Activated CD8-positive, alpha-beta memory T cell treated with anti-CD3 and anti-CD28 coated beads, Interleukin-2, amount 10 ng/mL, durations not matched to agents 7 days and 5 days (primary cell): ENCODE results near the gene WDFY4. TPM values are rescaled to one million over a fixed set of nuclear protein-coding genes. Genes with fewer than 3 reads are reported as not detected.

Experiments
- ATAC-seq: fragments of 150-1000 bp; cut with Tn5 transposase; one replicate; pipeline ENCODE4 v1.10.0; 2021; ENCODE audit warnings: moderate library complexity
- CTCF ChIA-PET: fragments of 350-600 bp; sonication (Branson Sonifier 250); formaldehyde crosslinking; loops from one replicate; lab custom pipeline; 2021; ENCODE audit warnings: antibody characterized with exemption; lab: Charles Lee
- DNase-seq: peaks from one replicate; pipeline ENCODE4 v3.0.0-alpha.2; 2020
- H3K27ac Mint-ChIP-seq: one replicate; pipeline ENCODE4 v1.8.0; 2021; ENCODE audit warnings: mild to moderate bottlenecking, mixed read lengths
- H3K27me3 Mint-ChIP-seq: one replicate; pipeline ENCODE4 v1.8.0; 2021; ENCODE audit warnings: mixed read lengths
- H3K36me3 Mint-ChIP-seq: one replicate; pipeline ENCODE4 v1.8.0; 2021; ENCODE audit warnings: mild to moderate bottlenecking, mixed read lengths
- H3K4me1 Mint-ChIP-seq: one replicate; pipeline ENCODE4 v1.8.0; 2021; ENCODE audit warnings: mixed read lengths
- H3K4me3 Mint-ChIP-seq: one replicate; pipeline ENCODE4 v1.8.0; 2021; ENCODE audit warnings: mild to moderate bottlenecking, moderate library complexity, mixed read lengths
- H3K9me3 Mint-ChIP-seq: one replicate; pipeline ENCODE4 v1.8.0; 2022; ENCODE audit warnings: low read depth, mixed read lengths
- total RNA-seq, 2 experiments: library from RNA; stranded (reverse); gene quantifications; one replicate each; pipeline ENCODE4 v1.2.3, GENCODE V29; 2021

WDFY4 gene
- total RNA-seq, 2 experiments from 2014 or later, result 0.06 TPM; not detected in 1

DNA sequence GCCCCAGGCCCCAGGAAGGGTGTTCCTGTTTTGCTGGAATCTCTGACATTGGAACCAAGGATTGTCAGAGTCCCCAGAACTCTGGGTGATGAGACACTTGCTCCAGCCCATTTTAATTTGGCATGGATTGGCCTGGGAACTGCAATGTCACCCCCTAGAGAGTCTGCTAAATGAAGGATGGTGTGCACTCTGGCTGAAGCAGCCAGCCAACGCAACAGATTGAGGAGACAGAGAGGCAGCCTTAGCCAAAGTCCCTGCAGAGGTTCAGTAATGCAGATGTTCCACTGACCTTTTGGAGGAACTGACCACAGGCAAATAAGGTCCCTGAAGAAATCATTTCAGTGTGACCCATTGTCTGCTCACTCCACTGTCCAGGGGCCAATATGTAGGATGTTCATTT, 241.6 kb downstream of the WDFY4 start:
- Mint-ChIP-seq H3K4me3 (no peak overlapping the region), H3K4me1 (no peaks in the 10 kb centered on the region), H3K27ac (no peak overlapping the region), H3K27me3 (peaks cover 3% of the 10 kb centered on the region), H3K9me3 (no peaks in the 10 kb centered on the region), H3K36me3 (no peaks in the 10 kb centered on the region)
- DNase-seq (peak; percentile 25), ATAC-seq (no peak)
- CTCF ChIA-PET, result no interaction called here

DNA sequence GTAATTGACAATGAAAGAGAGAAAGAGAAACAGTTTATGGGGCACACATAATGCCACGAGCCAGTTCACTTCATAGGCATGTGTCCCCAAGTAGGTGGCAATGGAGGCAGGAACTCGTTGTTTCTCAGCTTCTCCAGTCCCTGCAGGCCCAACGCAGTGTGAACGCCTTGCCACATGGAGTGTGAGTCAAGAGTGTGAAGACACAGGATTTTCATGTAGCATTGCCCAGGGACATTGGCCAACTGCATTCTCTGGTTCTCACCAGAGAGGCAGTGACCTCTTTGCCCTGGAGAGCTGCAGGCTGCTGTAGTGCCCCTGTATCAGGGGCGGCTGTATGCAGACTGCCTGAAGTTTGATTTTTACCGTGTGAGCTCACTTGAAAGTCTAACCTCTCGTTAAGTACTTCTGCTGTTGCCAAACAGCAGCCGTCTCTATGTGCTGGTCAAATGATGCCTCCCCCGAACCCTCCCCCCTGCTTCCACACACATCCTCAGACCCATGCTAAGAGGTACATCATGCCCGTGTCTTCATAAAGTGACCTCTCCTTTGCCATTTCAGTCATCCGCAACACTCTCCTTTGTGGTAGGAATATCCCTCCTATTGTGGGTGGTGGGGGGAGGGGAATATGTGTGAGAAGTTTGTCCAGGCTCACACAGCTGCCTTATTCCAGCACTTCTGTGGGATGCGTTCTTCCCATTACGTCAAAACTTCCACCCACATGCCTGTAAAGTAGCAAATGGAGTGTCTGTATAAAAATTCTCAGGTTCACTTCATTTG, 242.3 kb downstream of the WDFY4 start:
- H3K4me1 Mint-ChIP-seq, result no peaks in the 10 kb centered on the region
- no peak overlapping the region for H3K27ac Mint-ChIP-seq
- H3K27me3 Mint-ChIP-seq, result peaks cover 3% of the 10 kb centered on the region
- no peaks in the 10 kb centered on the region for H3K36me3 Mint-ChIP-seq
- no peak overlapping the region for H3K4me3 Mint-ChIP-seq
- no peak for ATAC-seq
- peak; percentile 15 for DNase-seq
- CTCF ChIA-PET, result no interaction called here
- H3K9me3 Mint-ChIP-seq, result no peaks in the 10 kb centered on the region

DNA sequence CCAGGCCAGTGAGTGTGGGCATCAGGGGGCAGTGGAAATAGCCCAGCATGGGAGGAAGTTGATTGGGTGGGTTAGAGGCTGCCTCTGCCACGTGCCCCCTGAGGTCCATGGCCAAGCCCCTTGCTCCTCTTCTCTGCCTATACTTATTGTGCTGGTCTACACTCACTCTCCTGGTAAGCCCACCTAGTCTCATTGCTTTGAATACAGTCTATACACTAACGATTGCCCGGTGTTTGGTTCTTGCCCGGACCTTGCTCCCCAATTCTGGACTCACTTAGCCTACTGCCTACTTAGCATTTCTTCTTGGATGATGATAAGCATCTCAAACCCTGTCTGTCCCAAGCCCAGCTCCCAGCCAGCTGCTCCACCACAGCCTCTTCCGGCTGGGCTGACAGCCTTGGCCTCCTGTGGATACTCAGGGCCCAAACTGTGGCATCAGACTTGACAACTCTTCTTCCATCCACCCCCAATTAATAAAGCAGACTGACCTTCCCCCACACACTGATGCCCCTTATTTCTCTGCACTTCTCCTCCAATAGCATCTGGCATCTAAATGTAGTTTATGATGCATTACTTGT, 244.8 kb downstream of the WDFY4 start:
- Mint-ChIP-seq H3K4me3 (no peak overlapping the region), H3K4me1 (no peaks in the 10 kb centered on the region), H3K27ac (no peak overlapping the region), H3K9me3 (no peaks in the 10 kb centered on the region), H3K36me3 (no peaks in the 10 kb centered on the region), H3K27me3 (no peaks in the 10 kb centered on the region)
- CTCF ChIA-PET, result no interaction called here
- ATAC-seq, result no peak
- DNase-seq, result no peak

DNA sequence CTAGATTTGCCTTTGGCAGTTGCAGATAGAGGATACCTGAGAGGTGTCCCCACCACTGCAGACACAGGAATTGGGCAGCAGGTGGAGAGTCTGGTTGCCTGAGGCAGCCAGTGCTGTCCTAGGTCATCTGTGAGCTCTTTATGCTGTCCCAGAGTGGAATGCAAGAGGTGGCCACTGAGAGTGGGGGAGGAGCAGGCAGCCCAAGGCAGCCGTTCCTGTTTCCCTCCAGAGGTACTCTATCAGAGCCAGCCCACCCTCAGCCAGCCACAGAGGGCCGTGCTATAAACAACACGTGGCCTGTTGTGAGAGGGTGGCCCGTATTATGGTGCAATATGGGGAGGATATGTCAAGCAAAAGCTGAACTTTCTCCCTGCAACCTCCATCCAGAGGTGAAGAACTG, 246.5 kb downstream of the WDFY4 start:
- Mint-ChIP-seq H3K27ac (no peak overlapping the region), H3K27me3 (no peaks in the 10 kb centered on the region), H3K9me3 (no peaks in the 10 kb centered on the region), H3K4me1 (no peaks in the 10 kb centered on the region), H3K36me3 (no peaks in the 10 kb centered on the region), H3K4me3 (no peak overlapping the region)
- DNase-seq (peak; percentile 37), ATAC-seq (no peak)
- CTCF ChIA-PET, result no interaction called here

DNA sequence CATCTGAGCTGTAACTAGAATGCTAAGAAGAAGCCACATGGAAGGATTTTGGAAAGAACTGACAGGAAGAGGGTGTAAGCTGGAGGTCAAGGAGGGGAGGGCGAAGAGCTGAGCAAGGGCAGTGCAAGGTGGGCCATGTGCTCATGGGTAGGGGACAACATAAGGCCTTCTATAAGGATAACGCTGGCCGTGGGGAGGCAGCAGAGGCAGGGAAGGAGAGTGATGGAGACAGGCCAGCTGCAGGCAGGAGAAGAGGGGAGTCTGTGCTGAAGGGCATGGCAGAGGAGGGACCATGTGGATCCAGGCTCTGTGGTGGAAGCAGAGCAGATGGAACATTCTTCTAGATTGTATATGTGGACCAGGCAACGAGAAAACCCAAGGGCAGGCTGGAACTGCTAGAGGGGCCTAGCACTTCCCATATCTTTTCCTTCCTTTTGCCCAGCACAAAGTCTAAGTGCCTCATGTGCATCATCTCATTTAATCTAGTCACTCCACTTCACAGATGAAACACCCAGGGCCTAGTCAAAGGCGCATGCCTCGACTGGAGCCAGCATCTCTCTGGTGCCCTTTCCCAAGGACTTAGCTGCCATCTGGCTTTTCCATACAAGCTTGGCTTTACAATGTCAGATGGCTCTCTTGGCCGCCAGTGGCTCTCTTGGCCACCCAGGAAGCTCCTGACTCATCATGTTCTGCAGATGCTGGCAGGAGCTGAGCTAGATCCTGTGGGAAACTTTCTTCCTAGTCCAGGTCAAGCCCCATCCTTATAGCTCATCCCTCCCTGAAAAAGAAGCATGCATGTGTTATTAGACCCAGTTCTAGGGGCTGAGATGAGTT, 248.4 kb downstream of the WDFY4 start:
- Mint-ChIP-seq H3K4me1 (no peaks in the 10 kb centered on the region), H3K4me3 (no peak overlapping the region), H3K9me3 (no peaks in the 10 kb centered on the region), H3K27me3 (no peaks in the 10 kb centered on the region), H3K36me3 (no peaks in the 10 kb centered on the region), H3K27ac (no peak overlapping the region)
- ATAC-seq (no peak), DNase-seq (peak; percentile 27)
- CTCF ChIA-PET, result no interaction called here

DNA sequence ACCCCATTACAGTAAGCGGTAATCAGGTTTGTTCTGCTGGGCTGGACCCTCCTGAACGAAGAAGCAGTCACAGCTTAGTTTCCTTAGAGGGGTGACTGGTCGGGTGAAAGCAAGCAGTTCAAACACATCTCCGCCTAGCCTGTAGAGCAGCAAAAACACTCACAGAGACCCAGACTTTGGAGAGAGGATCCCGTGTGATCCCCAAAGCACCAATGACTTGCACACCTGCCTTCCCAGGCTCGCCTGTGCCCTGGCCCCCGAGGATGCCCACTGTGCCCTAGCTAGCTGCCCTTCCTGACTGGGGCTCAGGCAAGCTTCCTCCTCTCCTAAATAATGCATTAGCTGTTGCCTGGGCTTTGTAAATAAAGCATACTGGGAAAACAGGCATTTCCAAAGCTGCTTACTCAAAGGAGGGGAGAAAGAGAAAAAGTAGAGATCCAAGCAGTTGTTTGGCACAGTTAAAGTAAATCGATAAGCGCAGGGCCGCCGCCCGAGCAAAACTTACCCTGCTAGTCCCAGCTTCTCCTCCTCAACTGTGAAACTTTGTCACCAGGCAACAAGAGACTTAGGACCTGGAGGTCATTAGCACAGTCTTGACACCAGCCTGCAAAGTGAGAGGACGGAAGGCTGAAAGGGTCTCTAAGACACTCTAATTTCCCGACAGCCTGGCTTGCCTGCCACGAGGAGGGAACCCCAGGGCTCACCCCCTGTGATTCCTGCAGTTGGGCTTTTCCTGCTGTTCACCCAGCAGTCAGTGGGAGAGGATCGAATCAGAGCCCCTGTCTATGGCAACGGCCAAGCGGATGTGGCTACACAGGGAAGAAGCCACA, 250.2 kb downstream of the WDFY4 start:
- CTCF ChIA-PET, result no interaction called here
- Mint-ChIP-seq H3K36me3 (no peaks in the 10 kb centered on the region), H3K27ac (no peak overlapping the region), H3K27me3 (no peaks in the 10 kb centered on the region), H3K4me3 (no peak overlapping the region), H3K4me1 (no peaks in the 10 kb centered on the region), H3K9me3 (no peaks in the 10 kb centered on the region)
- ATAC-seq (no peak), DNase-seq (peak; percentile 40)

DNA sequence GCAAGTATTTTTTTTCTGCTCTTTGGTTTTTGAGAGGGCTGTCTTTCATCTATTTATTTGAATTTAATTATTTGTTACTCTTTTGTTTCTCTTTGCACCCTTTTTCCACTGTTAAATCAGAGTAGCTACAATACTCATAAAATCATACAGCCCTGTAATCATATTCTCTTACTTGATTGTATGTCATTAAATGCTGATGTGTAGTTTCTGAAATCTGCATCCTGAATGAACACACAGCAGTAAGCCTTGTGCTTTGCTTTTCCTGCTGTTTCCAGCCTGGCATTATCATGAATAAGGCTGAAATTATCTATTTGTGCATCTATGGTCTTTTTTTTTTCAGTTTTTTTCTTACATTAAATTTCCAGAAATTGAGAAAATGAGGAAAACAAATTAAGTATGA, 250.9 kb downstream of the WDFY4 start:
- CTCF ChIA-PET, result no interaction called here
- no peaks in the 10 kb centered on the region for H3K4me1 Mint-ChIP-seq
- ATAC-seq (no peak), DNase-seq (no peak)
- H3K27me3 Mint-ChIP-seq, result no peaks in the 10 kb centered on the region
- H3K4me3 Mint-ChIP-seq, result no peak overlapping the region
- no peaks in the 10 kb centered on the region for H3K9me3 Mint-ChIP-seq
- H3K27ac Mint-ChIP-seq, result no peak overlapping the region
- no peaks in the 10 kb centered on the region for H3K36me3 Mint-ChIP-seq

DNA sequence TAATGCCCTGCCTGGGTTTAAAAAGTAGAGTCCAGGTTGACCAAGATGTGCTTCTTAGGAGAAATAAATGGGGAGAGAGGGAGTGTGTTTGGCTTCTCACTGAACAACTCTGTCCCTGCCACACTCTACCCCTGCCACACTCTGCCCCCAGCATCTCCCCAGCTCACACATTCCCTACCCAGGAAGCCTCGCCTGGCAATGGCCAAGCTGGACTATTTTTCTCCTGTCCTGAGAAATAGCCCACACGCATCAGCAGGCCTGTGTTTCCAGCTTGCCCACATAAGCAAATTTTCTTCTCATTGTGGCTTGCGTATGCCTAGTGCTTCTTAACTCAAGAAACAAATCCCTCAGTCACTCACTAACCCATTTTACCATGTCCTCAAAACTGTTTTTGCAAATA, 253.1 kb downstream of the WDFY4 start:
- H3K27ac Mint-ChIP-seq, result no peak overlapping the region
- no peaks in the 10 kb centered on the region for H3K27me3 Mint-ChIP-seq
- H3K9me3 Mint-ChIP-seq, result no peaks in the 10 kb centered on the region
- H3K36me3 Mint-ChIP-seq, result no peaks in the 10 kb centered on the region
- no peak overlapping the region for H3K4me3 Mint-ChIP-seq
- no peak for DNase-seq
- CTCF ChIA-PET, result no interaction called here
- no peak for ATAC-seq
- H3K4me1 Mint-ChIP-seq, result no peaks in the 10 kb centered on the region

DNA sequence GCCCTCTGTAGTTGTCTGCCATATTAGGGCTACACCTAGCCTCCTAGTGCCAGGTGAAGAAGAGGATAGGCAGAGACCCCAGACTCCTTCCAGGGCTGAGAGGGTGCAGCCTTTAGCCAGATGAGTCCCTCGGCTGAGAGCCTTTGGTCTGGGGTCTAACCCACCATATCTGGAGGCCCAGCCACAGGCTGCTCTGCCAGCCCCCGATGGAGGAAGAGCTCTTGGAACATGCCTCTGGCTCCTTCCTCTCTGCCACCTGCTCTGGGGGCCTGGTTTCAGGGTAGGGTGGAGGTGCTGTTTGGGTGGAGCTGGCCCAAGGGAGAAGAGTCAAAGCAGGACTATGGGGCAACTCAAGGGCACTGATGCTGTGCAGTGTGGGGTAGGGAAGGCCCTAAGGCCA, 253.6 kb downstream of the WDFY4 start:
- no peak overlapping the region for H3K4me3 Mint-ChIP-seq

DNA sequence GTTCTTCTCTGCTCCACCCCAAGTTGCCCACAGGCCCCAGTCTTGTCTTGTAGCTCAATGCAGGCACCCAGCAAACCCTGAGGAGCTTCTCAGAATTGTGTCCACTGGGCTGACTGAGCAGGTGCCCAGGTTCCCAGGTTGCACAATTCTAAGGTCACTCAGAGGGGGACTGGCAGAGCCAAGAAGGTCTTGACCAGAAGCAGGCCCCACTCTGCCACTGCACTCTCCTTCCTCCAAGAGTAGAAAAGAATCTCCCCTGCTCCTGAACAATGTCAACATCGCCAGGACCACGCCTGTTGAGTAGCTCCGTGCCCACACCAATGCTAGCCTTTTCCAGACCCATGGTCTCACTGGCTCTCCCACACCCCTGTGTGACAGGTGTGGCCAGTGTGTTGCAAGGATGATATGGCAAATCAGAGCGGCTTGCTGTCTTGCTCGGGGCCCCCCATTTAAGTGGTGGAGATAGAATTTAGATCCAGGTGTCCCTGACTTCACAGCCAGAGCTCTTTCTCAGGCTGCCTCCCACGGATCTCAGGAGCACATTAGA, 254.4 kb downstream of the WDFY4 start:
- Mint-ChIP-seq H3K27me3 (no peaks in the 10 kb centered on the region), H3K9me3 (no peaks in the 10 kb centered on the region), H3K36me3 (no peaks in the 10 kb centered on the region), H3K4me3 (no peak overlapping the region), H3K4me1 (no peaks in the 10 kb centered on the region), H3K27ac (no peak overlapping the region)
- CTCF ChIA-PET, result no interaction called here
- ATAC-seq, result no peak
- peak; percentile 36 for DNase-seq

More for the DNA sequence above, 253.6 kb downstream of the WDFY4 start:
- CTCF ChIA-PET, result no interaction called here
- DNase-seq (peak; percentile 9), ATAC-seq (no peak)
- H3K4me1 Mint-ChIP-seq, result no peaks in the 10 kb centered on the region
- no peak overlapping the region for H3K27ac Mint-ChIP-seq
- H3K36me3 Mint-ChIP-seq, result no peaks in the 10 kb centered on the region
- no peaks in the 10 kb centered on the region for H3K27me3 Mint-ChIP-seq
- no peaks in the 10 kb centered on the region for H3K9me3 Mint-ChIP-seq

DNA sequence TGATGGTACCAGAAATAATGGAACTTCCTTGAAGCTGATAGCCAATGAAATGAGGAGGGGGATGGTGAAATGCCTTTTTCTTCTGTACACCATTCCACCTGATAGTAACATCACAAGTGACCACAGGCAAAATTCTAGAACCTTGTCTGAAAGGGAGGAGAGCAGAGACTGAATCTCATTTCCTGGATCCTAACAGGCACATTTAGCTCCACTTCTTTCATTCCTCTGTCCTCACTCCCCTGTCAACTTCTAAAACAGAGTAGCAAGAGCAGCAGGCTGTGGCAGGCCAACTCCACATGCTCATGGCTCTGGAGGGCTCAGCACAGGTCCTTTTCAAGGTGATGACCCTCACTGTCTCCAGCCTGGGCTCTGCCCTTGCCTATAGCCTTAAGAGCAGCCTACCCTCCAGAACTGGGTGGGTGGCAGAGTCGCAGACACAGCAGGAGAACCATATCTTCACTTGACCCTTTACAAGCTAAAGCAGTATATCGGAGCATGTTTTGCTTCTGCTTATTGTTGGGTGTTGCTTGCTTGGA, 255.2 kb downstream of the WDFY4 start, which contains the start of gene LRRC18:
Gene LRRC18 (minus strand): TSS at position 51 of the 536 bp plus-strand sequence. CDS start 25,685 bp downstream, outside the sequence.
- DNase-seq (peak; percentile 27), ATAC-seq (no peak)
- Mint-ChIP-seq H3K27ac (no peak within 1 kb of the TSS), H3K4me3 (no peak within 1 kb of the TSS), H3K4me1 (no peaks in the 10 kb centered on the region), H3K9me3 (no peaks in the 10 kb centered on the region), H3K36me3 (no peaks in the 10 kb centered on the region), H3K27me3 (no peaks in the 10 kb centered on the region)
- CTCF ChIA-PET, result no interaction called here

DNA sequence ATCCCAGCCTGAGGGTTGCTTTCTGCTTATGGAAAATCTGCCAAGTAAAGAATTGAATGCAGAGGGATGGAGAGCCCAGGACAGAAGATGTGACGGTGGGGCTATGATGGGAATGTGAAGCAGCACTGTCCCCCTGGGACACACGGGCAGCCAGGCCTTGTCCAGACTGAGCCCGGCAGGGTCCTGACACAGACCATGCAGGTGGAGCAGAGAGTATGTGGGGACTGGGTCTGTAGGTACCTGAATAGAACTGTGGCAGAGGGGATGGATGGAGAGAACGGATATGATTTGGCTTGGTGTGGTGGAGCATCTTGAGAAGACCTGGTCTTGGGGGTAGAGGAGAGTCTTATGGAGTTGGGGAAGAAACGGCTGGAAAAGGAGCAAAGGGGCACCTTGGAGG, 255.7 kb downstream of the WDFY4 start:
- DNase-seq (no peak), ATAC-seq (no peak)
- Mint-ChIP-seq H3K27ac (no peak overlapping the region), H3K4me3 (no peak overlapping the region), H3K27me3 (no peaks in the 10 kb centered on the region), H3K4me1 (no peaks in the 10 kb centered on the region), H3K9me3 (no peaks in the 10 kb centered on the region), H3K36me3 (no peaks in the 10 kb centered on the region)
- CTCF ChIA-PET, result no interaction called here

DNA sequence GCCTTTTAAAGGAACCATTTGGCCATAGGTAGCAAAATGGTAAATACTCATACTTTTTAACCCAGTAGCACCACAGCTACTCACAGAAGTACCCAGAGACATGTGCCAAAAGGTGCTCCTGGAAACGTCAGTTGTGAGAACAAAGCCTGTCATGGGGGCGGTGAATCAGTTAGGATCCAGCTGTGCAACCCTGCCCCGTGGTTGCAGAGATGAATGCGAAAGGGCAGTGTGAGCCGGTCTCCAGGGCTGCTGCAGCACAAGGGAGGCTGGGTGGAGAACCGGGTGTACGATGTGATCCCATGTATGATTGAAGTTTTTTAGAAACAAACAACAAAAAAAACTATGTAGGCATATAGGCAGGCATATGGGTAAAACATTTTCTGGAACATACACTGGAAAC, 256.3 kb downstream of the WDFY4 start:
- no peaks in the 10 kb centered on the region for H3K36me3 Mint-ChIP-seq
- no peaks in the 10 kb centered on the region for H3K27me3 Mint-ChIP-seq
- DNase-seq (peak; percentile 19), ATAC-seq (no peak)
- no peaks in the 10 kb centered on the region for H3K4me1 Mint-ChIP-seq
- H3K4me3 Mint-ChIP-seq, result no peak overlapping the region
- CTCF ChIA-PET, result no interaction called here
- H3K27ac Mint-ChIP-seq, result no peak overlapping the region
- H3K9me3 Mint-ChIP-seq, result no peaks in the 10 kb centered on the region
